ENCODE results near the gene STXBP6. TPM values are rescaled to one million over a fixed set of nuclear protein-coding genes. Genes with fewer than 3 reads are reported as not detected.

STXBP6 gene
- total RNA-seq, 4 donors from 2014 or later, result 7.1 to 16.8 (median 8.9) TPM

GRCh38 chr14:25003537-25003936 is 46.4 kb downstream of the STXBP6 start:
- Histone ChIP-seq H3K9me3 (no peaks in the 10 kb centered on the region), H3K4me1 (peaks cover 0 to 17% (median 3%) of the 10 kb centered on the region in 4 donors), H3K36me3 (no peaks in the 10 kb centered on the region), H3K27me3 (no peaks in the 10 kb centered on the region), H3K27ac (no peak overlapping the region), H3K4me3 (no peak overlapping the region)
- 80 to 93% methylated on average over 1 of the region's 1 CpG for whole genome bisulfite sequencing, 2 donors (ENCODE audit: low coverage in 1 of 2)
- in situ Hi-C loops (cut with MboI; ENCODE audit: low pct_ligation_motif_present in 1 of 4, low pct_unique_long_range_greater_than_20kb in 1 of 4, low sequenced_read_pairs in 3 of 4), result no loop called here
- no peak for TF ChIP-seq EP300 (IDR thresholded peaks at IDR 0.05; ENCODE audit: low read depth)
- no peak for TF ChIP-seq POLR2A (IDR thresholded peaks at IDR 0.05)
- no peak for TF ChIP-seq CTCF (IDR thresholded peaks at IDR 0.05)
- TF ChIP-seq POLR2AphosphoS5 (IDR thresholded peaks at IDR 0.05), result no peak
- DNase-seq, result no peak
- intact Hi-C loops (cut with DNase I; ENCODE audit: low total_unique reads), result no loop called here

- intact Hi-C loops (cut with DNase I; ENCODE audit: low total_unique reads), result no loop called here
- TF ChIP-seq POLR2AphosphoS5 (IDR thresholded peaks at IDR 0.05), result no peak
- no peak for TF ChIP-seq CTCF (IDR thresholded peaks at IDR 0.05)
- no peak for TF ChIP-seq POLR2A (IDR thresholded peaks at IDR 0.05)
- WGBS, 2 donors (ENCODE audit: low coverage in 1 of 2), result 54 to 70% methylated on average over 2 of the region's 2 CpGs
These were observed 48.3 kb downstream of the STXBP6 start for GRCh38 chr14:25001601-25002000.

GRCh38 chr14:25001156-25001555 is 48.8 kb downstream of the STXBP6 start:
- no peak overlapping the region for H3K27ac ChIP-seq
- no peaks in the 10 kb centered on the region for H3K36me3 ChIP-seq
- in situ Hi-C loops (cut with MboI; ENCODE audit: low pct_ligation_motif_present in 1 of 4, low pct_unique_long_range_greater_than_20kb in 1 of 4, low sequenced_read_pairs in 3 of 4) (no loop called here), intact Hi-C loops (cut with DNase I; ENCODE audit: low total_unique reads) (no loop called here)
- WGBS, 2 donors (ENCODE audit: low coverage in 1 of 2), result 75 to 83% methylated on average over 1 of the region's 1 CpG
- no peak for TF ChIP-seq POLR2A (IDR thresholded peaks at IDR 0.05)
- TF ChIP-seq EP300 (IDR thresholded peaks at IDR 0.05; ENCODE audit: low read depth), result no peak
- TF ChIP-seq CTCF (IDR thresholded peaks at IDR 0.05), result no peak
- no peak for TF ChIP-seq POLR2AphosphoS5 (IDR thresholded peaks at IDR 0.05)
- H3K4me3 ChIP-seq, result no peak overlapping the region
- H3K27me3 ChIP-seq, result no peaks in the 10 kb centered on the region
- peaks cover 0 to 4% (median 0%) of the 10 kb centered on the region in 4 donors for H3K4me1 ChIP-seq
- no peak for DNase-seq
- H3K9me3 ChIP-seq, result no peaks in the 10 kb centered on the region

More at GRCh38 chr14:25001601-25002000, 48.3 kb downstream of the STXBP6 start:
- Histone ChIP-seq H3K36me3 (no peaks in the 10 kb centered on the region), H3K9me3 (no peaks in the 10 kb centered on the region), H3K27ac (no peak overlapping the region), H3K27me3 (no peaks in the 10 kb centered on the region), H3K4me3 (no peak overlapping the region), H3K4me1 (peaks cover 0 to 4% (median 0%) of the 10 kb centered on the region in 4 donors)
- in situ Hi-C loops (cut with MboI; ENCODE audit: low pct_ligation_motif_present in 1 of 4, low pct_unique_long_range_greater_than_20kb in 1 of 4, low sequenced_read_pairs in 3 of 4), result no loop called here
- DNase-seq, result no peak

GRCh38 chr14:24999157-24999556 is 50.8 kb downstream of the STXBP6 start:
- no peaks in the 10 kb centered on the region for H3K4me1 ChIP-seq
- H3K27ac ChIP-seq, result no peak overlapping the region
- in situ Hi-C loops (cut with MboI; ENCODE audit: low pct_ligation_motif_present in 1 of 4, low pct_unique_long_range_greater_than_20kb in 1 of 4, low sequenced_read_pairs in 3 of 4) (no loop called here), intact Hi-C loops (cut with DNase I; ENCODE audit: low total_unique reads) (no loop called here)
- WGBS, 2 donors (ENCODE audit: low coverage in 1 of 2), result 81 to 93% methylated on average over 4 of the region's 4 CpGs
- DNase-seq, result no peak
- no peak overlapping the region for H3K4me3 ChIP-seq
- TF ChIP-seq CTCF (IDR thresholded peaks at IDR 0.05) (no peak), EP300 (IDR thresholded peaks at IDR 0.05; ENCODE audit: low read depth) (no peak), POLR2A (IDR thresholded peaks at IDR 0.05) (no peak), POLR2AphosphoS5 (IDR thresholded peaks at IDR 0.05) (no peak)
- no peaks in the 10 kb centered on the region for H3K27me3 ChIP-seq
- no peaks in the 10 kb centered on the region for H3K9me3 ChIP-seq
- H3K36me3 ChIP-seq, result no peaks in the 10 kb centered on the region
